NT2/D1 (cell line): ENCODE results near the gene ATP13A2.
A peak's percentile ranks its signal among the peaks of the same experiment; 100 is the strongest.

ENCODE experiments used
- SUZ12 ChIP-seq: IDR thresholded peaks from 2 replicates; pipeline ENCODE4 v1.6.1; 2011; ENCODE audit not compliant: insufficient read length, insufficient read depth; ENCODE audit errors: extremely low read depth
- YY1 ChIP-seq: IDR thresholded peaks from 2 replicates; pipeline ENCODE4 v1.6.1; 2011; ENCODE audit not compliant: insufficient read length, insufficient read depth

- TF ChIP-seq SUZ12 (no peak), YY1 (peak; percentile 66)
These were observed 42.1 kb upstream of the ATP13A2 start, which contains the start of gene SDHB for GRCh38 chr1:17053685-17054410.
